Kidney epithelial cell (primary cell): ENCODE data around the gene PHF21B. TPM values are rescaled to one million over a fixed set of nuclear protein-coding genes. Genes with fewer than 3 reads are reported as not detected.

Experiments
- DNase-seq: peaks from one replicate; pipeline ENCODE4 v3.0.0-alpha.2; 2010; ENCODE audit warnings: low read depth
- H3K27me3 ChIP-seq: 2 replicates; pipeline ENCODE4 v1.6.0; 2011; ENCODE audit warnings: low read length; ENCODE audit not compliant: control insufficient read depth, insufficient read depth
- H3K36me3 ChIP-seq: 2 replicates; pipeline ENCODE4 v1.5.1; 2011; ENCODE audit warnings: low read length; ENCODE audit not compliant: control insufficient read depth, insufficient read depth
- H3K4me3 ChIP-seq: 2 replicates; pipeline ENCODE4 v1.5.1; 2011; ENCODE audit warnings: low read depth, mild to moderate bottlenecking, control low read depth, low read length
- total RNA-seq: library from RNA; depleted of rRNA; stranded (reverse); fragments of >200 nt; gene quantifications from 2 replicates; pipeline ENCODE4 v1.2.3, GENCODE V29; 2015
- TF ChIP-seq, protein P1 (sequence below): IDR thresholded peaks from 2 replicates; pipeline ENCODE4 v1.5.1; 2011; ENCODE audit warnings: mild to moderate bottlenecking, moderate library complexity, low read length, control low read depth, inconsistent platforms; ENCODE audit not compliant: insufficient read depth, poor library complexity, severe bottlenecking

Gene PHF21B
- total RNA-seq, 1 donor from 2014 or later: 1.5 TPM

DNA sequence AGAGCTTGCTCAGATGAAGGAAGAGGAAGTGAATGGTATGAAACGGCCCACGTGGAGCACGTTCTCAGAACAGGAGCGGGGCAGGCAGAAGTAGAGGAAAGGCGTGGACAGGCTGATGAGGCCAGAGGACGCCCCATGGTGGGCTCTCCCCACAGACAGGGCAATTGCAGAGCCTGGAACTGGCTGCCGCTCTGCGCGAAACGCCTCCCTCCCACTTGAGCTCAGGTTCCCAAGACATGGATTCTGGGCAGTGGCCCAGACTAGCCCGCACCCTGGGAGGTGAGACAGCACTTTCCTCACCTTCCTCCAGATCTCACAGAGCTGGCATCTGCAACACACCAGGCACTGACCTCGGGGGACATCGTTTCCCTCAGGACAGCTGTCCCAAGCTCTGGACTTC, 117.6 kb downstream of the PHF21B start:
- no peaks in the 10 kb centered on the region for H3K36me3 ChIP-seq
- H3K27me3 ChIP-seq: no peaks in the 10 kb centered on the region
- TF ChIP-seq, protein P1, sequence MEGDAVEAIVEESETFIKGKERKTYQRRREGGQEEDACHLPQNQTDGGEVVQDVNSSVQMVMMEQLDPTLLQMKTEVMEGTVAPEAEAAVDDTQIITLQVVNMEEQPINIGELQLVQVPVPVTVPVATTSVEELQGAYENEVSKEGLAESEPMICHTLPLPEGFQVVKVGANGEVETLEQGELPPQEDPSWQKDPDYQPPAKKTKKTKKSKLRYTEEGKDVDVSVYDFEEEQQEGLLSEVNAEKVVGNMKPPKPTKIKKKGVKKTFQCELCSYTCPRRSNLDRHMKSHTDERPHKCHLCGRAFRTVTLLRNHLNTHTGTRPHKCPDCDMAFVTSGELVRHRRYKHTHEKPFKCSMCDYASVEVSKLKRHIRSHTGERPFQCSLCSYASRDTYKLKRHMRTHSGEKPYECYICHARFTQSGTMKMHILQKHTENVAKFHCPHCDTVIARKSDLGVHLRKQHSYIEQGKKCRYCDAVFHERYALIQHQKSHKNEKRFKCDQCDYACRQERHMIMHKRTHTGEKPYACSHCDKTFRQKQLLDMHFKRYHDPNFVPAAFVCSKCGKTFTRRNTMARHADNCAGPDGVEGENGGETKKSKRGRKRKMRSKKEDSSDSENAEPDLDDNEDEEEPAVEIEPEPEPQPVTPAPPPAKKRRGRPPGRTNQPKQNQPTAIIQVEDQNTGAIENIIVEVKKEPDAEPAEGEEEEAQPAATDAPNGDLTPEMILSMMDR: no peak
- DNase-seq: no peak
- H3K4me3 ChIP-seq: no peak overlapping the region

DNA sequence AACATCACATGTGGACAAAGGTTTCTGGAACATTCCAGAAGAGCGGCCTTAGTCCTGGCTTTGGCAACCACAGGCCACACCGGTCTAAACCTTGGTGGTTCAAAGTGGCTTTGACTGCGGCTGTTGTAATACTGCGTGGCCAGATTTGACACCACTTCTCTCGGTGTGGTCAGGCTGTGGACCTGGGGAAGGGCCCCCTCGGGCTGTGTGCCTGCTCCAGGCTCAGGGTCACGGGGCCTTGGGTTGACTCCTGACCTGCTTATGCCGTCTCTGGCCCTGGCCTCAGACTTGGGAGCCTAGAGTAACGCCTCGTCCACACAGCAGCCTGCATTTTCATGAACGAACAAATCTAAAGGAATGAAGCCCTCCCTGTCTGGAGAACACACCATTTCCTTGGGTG, 118.0 kb downstream of the PHF21B start:
- Histone ChIP-seq H3K36me3 (no peaks in the 10 kb centered on the region), H3K27me3 (no peaks in the 10 kb centered on the region), H3K4me3 (no peak overlapping the region)
- DNase-seq: no peak
- TF ChIP-seq, protein P1: no peak

DNA sequence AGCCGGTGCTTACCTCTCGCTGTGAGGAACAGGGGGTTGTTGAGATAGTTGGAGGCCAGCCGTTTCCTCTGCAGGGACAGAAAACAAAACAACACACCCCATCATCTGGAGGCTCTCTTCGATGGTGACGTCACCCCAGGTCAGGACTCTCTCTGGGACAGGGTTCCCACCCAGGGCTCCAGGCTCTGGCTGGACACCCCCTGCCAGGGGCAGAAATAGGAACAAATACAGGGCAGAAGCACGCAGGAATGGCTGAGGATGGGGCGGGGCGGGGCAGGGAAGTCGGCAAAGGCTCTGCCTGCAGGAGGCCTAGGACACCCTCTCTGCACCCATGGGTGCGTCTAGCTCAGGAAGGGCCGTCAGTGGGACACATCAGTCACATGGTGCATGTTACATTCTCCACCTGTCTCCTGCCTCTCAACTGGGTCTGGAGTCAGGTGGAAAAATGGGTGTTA, 118.5 kb downstream of the PHF21B start:
- H3K27me3 ChIP-seq: no peaks in the 10 kb centered on the region
- H3K4me3 ChIP-seq: no peak overlapping the region
- no peak for DNase-seq
- H3K36me3 ChIP-seq: no peaks in the 10 kb centered on the region
- TF ChIP-seq, protein P1: no peak

DNA sequence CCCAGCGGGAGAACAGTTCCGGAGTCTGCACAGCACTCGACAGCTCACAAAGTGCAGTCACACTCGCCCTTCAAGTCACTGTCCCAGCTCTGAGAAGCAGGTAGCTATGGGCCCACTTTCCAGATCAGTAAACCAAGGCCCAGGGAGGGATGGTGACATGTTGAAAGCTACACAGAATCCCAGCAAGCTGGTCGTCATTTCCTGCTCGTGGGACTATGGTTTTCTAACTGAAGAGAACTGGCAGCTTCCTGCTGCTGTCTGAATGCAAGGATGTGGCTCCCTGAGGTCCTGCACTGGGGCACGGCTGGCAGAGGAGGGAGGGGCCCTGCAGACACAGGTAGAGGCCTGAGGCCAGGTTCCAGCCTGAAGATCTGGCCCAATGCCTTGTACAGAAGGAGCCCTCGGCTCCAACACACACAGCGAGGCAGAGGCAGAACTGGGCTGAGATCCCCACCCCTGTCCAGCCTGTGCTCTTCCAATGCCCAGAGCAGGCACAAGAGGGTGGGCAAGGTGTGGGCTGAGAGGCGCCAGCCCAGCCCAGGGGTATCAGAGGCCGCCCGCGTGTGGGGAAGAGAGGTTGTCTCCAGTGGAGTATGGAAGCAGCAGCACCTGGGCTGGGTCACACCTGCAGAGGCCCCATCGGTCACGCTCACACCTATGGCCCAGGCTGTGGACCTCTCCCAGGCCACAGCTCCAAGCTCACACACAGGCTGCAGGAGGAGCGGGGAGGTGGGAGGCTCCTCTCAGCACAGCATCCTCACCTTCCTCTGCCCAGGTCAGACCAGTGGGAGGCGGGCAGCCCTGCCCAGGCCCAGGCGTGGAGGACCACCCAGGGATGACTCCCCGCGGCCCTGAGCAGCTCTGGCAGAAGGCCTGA, 119.2 kb downstream of the PHF21B start:
- Histone ChIP-seq H3K36me3 (no peaks in the 10 kb centered on the region), H3K4me3 (no peak overlapping the region), H3K27me3 (no peaks in the 10 kb centered on the region)
- TF ChIP-seq, protein P1: no peak
- DNase-seq: no peak

DNA sequence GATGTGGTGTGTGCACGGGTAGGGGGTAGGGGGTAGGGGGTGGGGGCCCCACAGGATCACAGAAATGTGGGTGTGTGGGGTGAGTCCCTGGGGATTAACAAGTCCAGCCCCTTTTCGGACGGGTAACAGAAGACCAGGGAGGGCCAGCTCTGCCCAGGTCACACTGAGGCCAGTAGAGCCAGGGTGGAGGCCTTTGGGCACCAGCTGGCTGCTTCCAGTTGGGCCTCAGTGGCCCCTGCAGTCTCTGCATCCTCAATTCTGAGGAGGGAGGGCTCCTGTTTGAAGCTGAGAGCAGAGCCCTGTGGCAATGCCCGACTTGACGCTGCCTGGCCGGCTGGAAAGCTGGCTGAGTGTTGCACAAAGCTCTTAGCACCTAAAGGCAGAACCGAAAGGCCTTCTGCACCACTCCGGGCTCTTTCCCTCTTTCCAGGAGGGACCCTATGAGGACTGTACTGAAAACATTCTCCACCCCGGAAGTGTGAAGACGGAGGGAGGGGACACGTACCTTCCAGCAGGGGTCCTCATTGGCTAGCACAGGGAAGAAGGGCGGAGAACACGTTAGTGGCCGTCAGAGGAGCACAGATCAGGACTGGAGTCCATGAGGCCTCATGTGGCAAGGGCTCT, 120.4 kb downstream of the PHF21B start:
- H3K36me3 ChIP-seq: no peaks in the 10 kb centered on the region
- no peak overlapping the region for H3K4me3 ChIP-seq
- TF ChIP-seq, protein P1: no peak
- no peaks in the 10 kb centered on the region for H3K27me3 ChIP-seq
- no peak for DNase-seq
